Neural progenitor cell (in vitro differentiated cells): ENCODE data around the gene TELO2. TPM values are rescaled to one million over a fixed set of nuclear protein-coding genes. Genes with fewer than 3 reads are reported as not detected.

Source experiments
- DNase-seq: peaks from one replicate; pipeline ENCODE4 v3.0.0-alpha.2; 2016; ENCODE audit warnings: low spot score
- H2AFZ ChIP-seq: fragments of 200-600 bp; sonication (generic); replicated peaks from 2 replicates; pipeline ENCODE4 v1.6.1; 2016; ENCODE audit warnings: antibody characterized with exemption
- H3F3A ChIP-seq: fragments of 200-600 bp; sonication (generic); 2 replicates; pipeline ENCODE4 v1.6.1; 2016; ENCODE audit warnings: antibody characterized with exemption, low read depth
- H3K27ac ChIP-seq: fragments of 200-600 bp; sonication (generic); 2 replicates; pipeline ENCODE4 v1.5.1; 2016; ENCODE audit warnings: mild to moderate bottlenecking
- H3K27me3 ChIP-seq: fragments of 200-600 bp; sonication (generic); 2 replicates; pipeline ENCODE4 v1.6.1; 2016; ENCODE audit warnings: mild to moderate bottlenecking, moderate library complexity
- H3K36me3 ChIP-seq: fragments of 200-600 bp; sonication (generic); 2 replicates; pipeline ENCODE4 v1.5.1; 2016
- H3K4me1 ChIP-seq: fragments of 200-600 bp; sonication (generic); 2 replicates; pipeline ENCODE4 v1.6.1; 2016; ENCODE audit warnings: mixed run types
- H3K4me2 ChIP-seq: fragments of 200-600 bp; sonication (generic); 2 replicates; pipeline ENCODE4 v1.6.1; 2016
- H3K4me3 ChIP-seq: fragments of 200-600 bp; sonication (generic); 2 replicates; pipeline ENCODE4 v1.5.1; 2016
- H3K79me2 ChIP-seq: fragments of 200-600 bp; sonication (generic); 2 replicates; pipeline ENCODE4 v1.6.1; 2016; ENCODE audit warnings: low read depth
- H3K9ac ChIP-seq: fragments of 200-600 bp; sonication (generic); 2 replicates; pipeline ENCODE4 v1.6.1; 2016
- H3K9me3 ChIP-seq: fragments of 200-600 bp; sonication (generic); 2 replicates; pipeline ENCODE4 v1.5.1; 2016; ENCODE audit warnings: low read depth
- H4K20me1 ChIP-seq: fragments of 200-600 bp; sonication (generic); 2 replicates; pipeline ENCODE4 v1.6.1; 2016; ENCODE audit warnings: low read depth
- H3K27ac Mint-ChIP-seq: 3 replicates; pipeline ENCODE4 v1.8.0; 2021; ENCODE audit warnings: mixed read lengths
- H3K27me3 Mint-ChIP-seq: 2 replicates; pipeline ENCODE4 v1.8.0; 2022; ENCODE audit warnings: low read depth, mild to moderate bottlenecking, inconsistent platforms, moderate library complexity, mixed read lengths; ENCODE audit not compliant: insufficient read depth
- H3K36me3 Mint-ChIP-seq: 3 replicates; pipeline ENCODE4 v1.8.0; 2021; ENCODE audit warnings: mixed read lengths
- H3K4me1 Mint-ChIP-seq: 3 replicates; pipeline ENCODE4 v1.8.0; 2021; ENCODE audit warnings: mixed read lengths
- H3K4me3 Mint-ChIP-seq: 3 replicates; pipeline ENCODE4 v1.8.0; 2021; ENCODE audit warnings: mild to moderate bottlenecking, moderate library complexity, mixed read lengths
- H3K9me3 Mint-ChIP-seq: 3 replicates; pipeline ENCODE4 v1.8.0; 2020; ENCODE audit warnings: mixed read lengths
- EZH2 ChIP-seq: fragments of 200-600 bp; sonication (generic); IDR thresholded peaks from 2 replicates; pipeline ENCODE4 v1.6.1; 2017; ENCODE audit warnings: antibody characterized with exemption, mild to moderate bottlenecking, moderate library complexity
- EZH2phosphoT487 ChIP-seq: fragments of 200-600 bp; sonication (generic); IDR thresholded peaks from 2 replicates; pipeline ENCODE4 v1.6.1; 2017; ENCODE audit warnings: antibody characterized with exemption
- total RNA-seq: library from RNA; depleted of rRNA; stranded (reverse); fragments of >200 nt; gene quantifications from 2 replicates; pipeline ENCODE4 v1.2.3, GENCODE V29; 2015; ENCODE audit warnings: low replicate concordance
- TF ChIP-seq, protein P1 (sequence below): fragments of 200-600 bp; sonication (generic); IDR thresholded peaks from 2 replicates; pipeline ENCODE4 v1.5.1; 2017; ENCODE audit warnings: antibody characterized with exemption, mild to moderate bottlenecking

Gene TELO2
- total RNA-seq, 1 donor from 2014 or later, result 18.3 TPM

- TF ChIP-seq EZH2phosphoT487, result no peak
- TF ChIP-seq, protein P1, sequence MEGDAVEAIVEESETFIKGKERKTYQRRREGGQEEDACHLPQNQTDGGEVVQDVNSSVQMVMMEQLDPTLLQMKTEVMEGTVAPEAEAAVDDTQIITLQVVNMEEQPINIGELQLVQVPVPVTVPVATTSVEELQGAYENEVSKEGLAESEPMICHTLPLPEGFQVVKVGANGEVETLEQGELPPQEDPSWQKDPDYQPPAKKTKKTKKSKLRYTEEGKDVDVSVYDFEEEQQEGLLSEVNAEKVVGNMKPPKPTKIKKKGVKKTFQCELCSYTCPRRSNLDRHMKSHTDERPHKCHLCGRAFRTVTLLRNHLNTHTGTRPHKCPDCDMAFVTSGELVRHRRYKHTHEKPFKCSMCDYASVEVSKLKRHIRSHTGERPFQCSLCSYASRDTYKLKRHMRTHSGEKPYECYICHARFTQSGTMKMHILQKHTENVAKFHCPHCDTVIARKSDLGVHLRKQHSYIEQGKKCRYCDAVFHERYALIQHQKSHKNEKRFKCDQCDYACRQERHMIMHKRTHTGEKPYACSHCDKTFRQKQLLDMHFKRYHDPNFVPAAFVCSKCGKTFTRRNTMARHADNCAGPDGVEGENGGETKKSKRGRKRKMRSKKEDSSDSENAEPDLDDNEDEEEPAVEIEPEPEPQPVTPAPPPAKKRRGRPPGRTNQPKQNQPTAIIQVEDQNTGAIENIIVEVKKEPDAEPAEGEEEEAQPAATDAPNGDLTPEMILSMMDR, result no peak
- TF ChIP-seq EZH2, result no peak
- no peak overlapping the region for H3K4me3 Mint-ChIP-seq
- no peaks in the 10 kb centered on the region for H3K4me1 ChIP-seq
- H4K20me1 ChIP-seq, result no peaks in the 10 kb centered on the region
- H3K4me3 ChIP-seq, result no peak overlapping the region
- H3K36me3 Mint-ChIP-seq, result peaks cover 9% of the 10 kb centered on the region
- H3K27me3 ChIP-seq, result no peaks in the 10 kb centered on the region
- H3K36me3 ChIP-seq, result no peaks in the 10 kb centered on the region
- no peaks in the 10 kb centered on the region for H3F3A ChIP-seq
- H3K27me3 Mint-ChIP-seq, result no peaks in the 10 kb centered on the region
- H3K9ac ChIP-seq, result no peak overlapping the region
- H3K27ac Mint-ChIP-seq, result no peak overlapping the region
- H3K4me2 ChIP-seq, result no peak overlapping the region
- DNase-seq, result no peak
- H3K9me3 Mint-ChIP-seq, result no peaks in the 10 kb centered on the region
- H3K9me3 ChIP-seq, result no peaks in the 10 kb centered on the region
- no peak overlapping the region for H3K27ac ChIP-seq
- H2AFZ ChIP-seq, result no peak overlapping the region
- H3K4me1 Mint-ChIP-seq, result no peaks in the 10 kb centered on the region
- H3K79me2 ChIP-seq, result no peaks in the 10 kb centered on the region
Measured at GRCh38 chr16:1500465-1501150, 7.4 kb downstream of the TELO2 start.

DNA sequence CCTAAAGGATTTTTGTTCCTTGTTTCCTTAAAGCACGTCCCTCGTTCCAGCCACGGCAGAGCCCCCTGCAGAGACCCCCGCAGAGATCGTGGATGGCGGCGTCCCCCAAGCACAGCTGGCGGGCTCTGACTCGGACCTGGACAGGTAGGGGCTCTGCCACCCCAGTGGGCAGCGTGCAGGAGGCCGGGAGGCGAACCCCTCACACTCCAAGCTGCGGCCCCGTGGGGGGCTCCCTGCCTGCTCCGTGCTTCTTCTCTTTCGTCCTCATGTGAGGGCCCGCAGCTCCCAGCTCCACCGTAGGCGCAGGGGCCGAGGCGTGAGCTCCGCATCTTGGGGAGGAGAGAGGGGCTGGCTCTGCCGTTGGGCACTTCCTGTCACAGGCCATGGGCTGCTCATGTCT is 8.5 kb downstream of the TELO2 start:
- no peak overlapping the region for H3K4me3 Mint-ChIP-seq
- no peak overlapping the region for H2AFZ ChIP-seq
- no peaks in the 10 kb centered on the region for H4K20me1 ChIP-seq
- H3K79me2 ChIP-seq, result no peaks in the 10 kb centered on the region
- no peaks in the 10 kb centered on the region for H3K4me1 Mint-ChIP-seq
- TF ChIP-seq, protein P1, result no peak
- TF ChIP-seq EZH2, result no peak
- TF ChIP-seq EZH2phosphoT487, result no peak
- no peaks in the 10 kb centered on the region for H3K9me3 ChIP-seq
- H3F3A ChIP-seq, result no peaks in the 10 kb centered on the region
- H3K36me3 ChIP-seq, result no peaks in the 10 kb centered on the region
- H3K4me1 ChIP-seq, result no peaks in the 10 kb centered on the region
- no peak overlapping the region for H3K27ac ChIP-seq
- H3K27me3 Mint-ChIP-seq, result no peaks in the 10 kb centered on the region
- DNase-seq, result no peak
- peaks cover 9% of the 10 kb centered on the region for H3K36me3 Mint-ChIP-seq
- H3K27me3 ChIP-seq, result no peaks in the 10 kb centered on the region
- no peak overlapping the region for H3K4me3 ChIP-seq
- H3K27ac Mint-ChIP-seq, result no peak overlapping the region
- H3K4me2 ChIP-seq, result no peak overlapping the region
- H3K9ac ChIP-seq, result no peak overlapping the region
- H3K9me3 Mint-ChIP-seq, result no peaks in the 10 kb centered on the region

DNA sequence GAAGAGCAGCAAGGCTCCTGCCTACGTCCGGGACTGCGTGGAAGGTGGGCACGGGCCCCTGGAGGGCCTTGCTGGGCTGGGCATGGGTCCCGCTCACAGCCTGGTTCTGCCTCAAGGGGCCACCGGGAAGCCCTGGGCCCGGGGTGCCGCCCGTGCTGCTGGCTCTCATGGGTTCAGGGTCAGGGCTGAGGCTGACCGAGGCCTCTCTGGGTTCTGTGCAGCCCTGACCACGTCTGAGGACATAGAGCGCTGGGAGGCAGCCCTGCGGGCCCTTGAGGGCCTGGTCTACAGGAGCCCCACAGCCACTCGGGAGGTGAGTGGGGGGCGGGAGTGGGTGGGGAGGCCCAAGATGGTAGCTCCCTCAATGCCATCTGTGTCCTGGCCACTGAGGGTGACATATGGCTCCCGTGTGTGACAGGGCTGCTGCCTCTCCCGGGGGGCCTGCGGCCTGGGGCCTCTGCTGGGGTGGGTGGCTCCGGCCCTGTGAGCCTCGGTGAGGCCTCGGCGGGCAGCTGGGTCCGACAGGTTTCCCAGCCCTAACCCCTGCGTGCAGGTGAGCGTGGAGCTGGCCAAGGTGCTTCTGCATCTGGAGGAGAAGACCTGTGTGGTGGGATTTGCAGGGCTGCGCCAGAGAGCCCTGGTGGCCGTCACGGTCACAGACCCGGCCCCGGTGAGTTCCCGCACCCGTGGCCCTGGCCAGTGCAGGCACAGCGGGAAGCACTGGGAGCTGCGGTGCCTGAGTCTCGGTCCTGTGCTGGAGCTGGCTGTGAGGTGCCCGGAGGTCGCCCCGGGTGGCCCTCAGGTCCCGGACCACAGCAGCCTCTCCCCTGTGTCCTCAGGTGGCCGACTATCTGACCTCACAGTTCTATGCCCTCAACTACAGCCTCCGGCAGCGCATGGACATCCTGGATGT is 9.2 kb downstream of the TELO2 start:
- H3K4me1 Mint-ChIP-seq, result no peaks in the 10 kb centered on the region
- no peak overlapping the region for H2AFZ ChIP-seq
- H3K4me3 Mint-ChIP-seq, result no peak overlapping the region
- no peaks in the 10 kb centered on the region for H3K9me3 ChIP-seq
- H3K9ac ChIP-seq, result no peak overlapping the region
- no peaks in the 10 kb centered on the region for H3K27me3 Mint-ChIP-seq
- H3K27ac Mint-ChIP-seq, result no peak overlapping the region
- H3K9me3 Mint-ChIP-seq, result no peaks in the 10 kb centered on the region
- H4K20me1 ChIP-seq, result no peaks in the 10 kb centered on the region
- TF ChIP-seq EZH2phosphoT487, result no peak
- TF ChIP-seq, protein P1, result no peak
- no peak for TF ChIP-seq EZH2
- no peak for DNase-seq
- H3K79me2 ChIP-seq, result no peaks in the 10 kb centered on the region
- no peaks in the 10 kb centered on the region for H3K36me3 ChIP-seq
- no peaks in the 10 kb centered on the region for H3F3A ChIP-seq
- no peaks in the 10 kb centered on the region for H3K27me3 ChIP-seq
- no peak overlapping the region for H3K27ac ChIP-seq
- no peaks in the 10 kb centered on the region for H3K4me1 ChIP-seq
- no peak overlapping the region for H3K4me3 ChIP-seq
- no peak overlapping the region for H3K4me2 ChIP-seq
- peaks cover 9% of the 10 kb centered on the region for H3K36me3 Mint-ChIP-seq
